GM12872 (cell line): ENCODE measurements around the gene NLRC5.

Experiments used
- CTCF ChIP-seq: IDR thresholded peaks from 3 replicates; pipeline ENCODE4 v1.5.1; 2011; ENCODE audit warnings: low read depth, mild to moderate bottlenecking, low read length, moderate library complexity; ENCODE audit not compliant: insufficient read depth

NLRC5 gene

GRCh38 chr16:57021757-57022156 is 32.4 kb downstream of the NLRC5 start:
- TF ChIP-seq CTCF, result no peak

GRCh38 chr16:57022445-57022844 is 33.1 kb downstream of the NLRC5 start:
- no peak for TF ChIP-seq CTCF

- TF ChIP-seq CTCF, result no peak
Observed at GRCh38 chr16:57023541-57024249, 34.3 kb downstream of the NLRC5 start.

- no peak for TF ChIP-seq CTCF
Observed at GRCh38 chr16:57024894-57025680, 35.7 kb downstream of the NLRC5 start.

GRCh38 chr16:57025941-57026777 is 36.8 kb downstream of the NLRC5 start:
- TF ChIP-seq CTCF, result no peak

- TF ChIP-seq CTCF, result no peak
Observed at GRCh38 chr16:57026778-57027062, 37.4 kb downstream of the NLRC5 start.

GRCh38 chr16:57027067-57027466 is 37.7 kb downstream of the NLRC5 start:
- no peak for TF ChIP-seq CTCF
